Bronchial epithelial cell (primary cell): Measurements from ENCODE around the gene SUCNR1. TPM values are rescaled to one million over a fixed set of nuclear protein-coding genes. Genes with fewer than 3 reads are reported as not detected.

Experiments
- DNase-seq: peaks from one replicate; pipeline ENCODE4 v3.0.0-alpha.2; 2010; ENCODE audit warnings: low read depth
- FAIRE-seq: peaks from 2 replicates; lab custom pipeline; 2011; peaks lifted over from hg19 to GRCh38; lab: Jason Lieb, UNC
- H3K27me3 ChIP-seq: 2 replicates; pipeline ENCODE4 v1.5.1; 2011; ENCODE audit warnings: low read length; ENCODE audit not compliant: control insufficient read depth, insufficient read depth
- H3K36me3 ChIP-seq: 2 replicates; pipeline ENCODE4 v1.5.1; 2011; ENCODE audit warnings: low read length; ENCODE audit not compliant: control insufficient read depth, insufficient read depth
- H3K4me3 ChIP-seq: 2 replicates; pipeline ENCODE4 v1.5.1; 2011; ENCODE audit warnings: mild to moderate bottlenecking, low read depth, low read length, control low read depth
- total RNA-seq: library from RNA; depleted of rRNA; stranded (reverse); fragments of >200 nt; gene quantifications from 2 replicates; pipeline ENCODE4 v1.2.1, GENCODE V29; 2014
- TF ChIP-seq, protein P1 (sequence below): IDR thresholded peaks from 2 replicates; pipeline ENCODE4 v1.5.1; 2011; ENCODE audit warnings: mild to moderate bottlenecking, moderate library complexity, low read length, control low read depth, inconsistent platforms; ENCODE audit not compliant: insufficient read depth, severe bottlenecking

The SUCNR1 gene
- total RNA-seq, 1 donor from 2014 or later: not detected

DNA sequence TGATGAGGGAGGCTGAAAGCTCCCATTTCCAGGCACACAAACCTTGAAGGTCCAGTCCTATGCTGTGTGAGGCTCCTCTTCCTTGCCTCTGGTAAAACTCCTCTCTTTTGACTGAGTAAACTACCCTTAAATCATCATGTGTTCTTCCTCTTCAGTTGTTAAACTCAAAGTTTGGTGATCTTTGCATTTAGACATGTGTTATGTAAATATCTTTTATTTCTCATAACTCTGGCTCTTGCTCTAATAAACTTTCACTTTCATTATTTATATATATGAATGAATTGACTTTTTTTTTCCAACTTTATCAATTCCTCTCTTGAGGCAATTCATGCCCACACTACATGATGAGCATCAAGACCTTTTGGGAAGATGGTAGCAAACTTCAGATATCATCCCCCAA is 26.6 kb downstream of the SUCNR1 start:
- no peak for DNase-seq
- TF ChIP-seq, protein P1, sequence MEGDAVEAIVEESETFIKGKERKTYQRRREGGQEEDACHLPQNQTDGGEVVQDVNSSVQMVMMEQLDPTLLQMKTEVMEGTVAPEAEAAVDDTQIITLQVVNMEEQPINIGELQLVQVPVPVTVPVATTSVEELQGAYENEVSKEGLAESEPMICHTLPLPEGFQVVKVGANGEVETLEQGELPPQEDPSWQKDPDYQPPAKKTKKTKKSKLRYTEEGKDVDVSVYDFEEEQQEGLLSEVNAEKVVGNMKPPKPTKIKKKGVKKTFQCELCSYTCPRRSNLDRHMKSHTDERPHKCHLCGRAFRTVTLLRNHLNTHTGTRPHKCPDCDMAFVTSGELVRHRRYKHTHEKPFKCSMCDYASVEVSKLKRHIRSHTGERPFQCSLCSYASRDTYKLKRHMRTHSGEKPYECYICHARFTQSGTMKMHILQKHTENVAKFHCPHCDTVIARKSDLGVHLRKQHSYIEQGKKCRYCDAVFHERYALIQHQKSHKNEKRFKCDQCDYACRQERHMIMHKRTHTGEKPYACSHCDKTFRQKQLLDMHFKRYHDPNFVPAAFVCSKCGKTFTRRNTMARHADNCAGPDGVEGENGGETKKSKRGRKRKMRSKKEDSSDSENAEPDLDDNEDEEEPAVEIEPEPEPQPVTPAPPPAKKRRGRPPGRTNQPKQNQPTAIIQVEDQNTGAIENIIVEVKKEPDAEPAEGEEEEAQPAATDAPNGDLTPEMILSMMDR: no peak
- no peaks in the 10 kb centered on the region for H3K27me3 ChIP-seq
- no peaks in the 10 kb centered on the region for H3K36me3 ChIP-seq
- no peak overlapping the region for H3K4me3 ChIP-seq
- no peak for FAIRE-seq

GRCh38 chr3:151900460-151900859 is 27.0 kb downstream of the SUCNR1 start:
- Histone ChIP-seq H3K36me3 (no peaks in the 10 kb centered on the region), H3K27me3 (no peaks in the 10 kb centered on the region), H3K4me3 (no peak overlapping the region)
- DNase-seq: no peak
- TF ChIP-seq, protein P1: no peak
- no peak for FAIRE-seq

DNA sequence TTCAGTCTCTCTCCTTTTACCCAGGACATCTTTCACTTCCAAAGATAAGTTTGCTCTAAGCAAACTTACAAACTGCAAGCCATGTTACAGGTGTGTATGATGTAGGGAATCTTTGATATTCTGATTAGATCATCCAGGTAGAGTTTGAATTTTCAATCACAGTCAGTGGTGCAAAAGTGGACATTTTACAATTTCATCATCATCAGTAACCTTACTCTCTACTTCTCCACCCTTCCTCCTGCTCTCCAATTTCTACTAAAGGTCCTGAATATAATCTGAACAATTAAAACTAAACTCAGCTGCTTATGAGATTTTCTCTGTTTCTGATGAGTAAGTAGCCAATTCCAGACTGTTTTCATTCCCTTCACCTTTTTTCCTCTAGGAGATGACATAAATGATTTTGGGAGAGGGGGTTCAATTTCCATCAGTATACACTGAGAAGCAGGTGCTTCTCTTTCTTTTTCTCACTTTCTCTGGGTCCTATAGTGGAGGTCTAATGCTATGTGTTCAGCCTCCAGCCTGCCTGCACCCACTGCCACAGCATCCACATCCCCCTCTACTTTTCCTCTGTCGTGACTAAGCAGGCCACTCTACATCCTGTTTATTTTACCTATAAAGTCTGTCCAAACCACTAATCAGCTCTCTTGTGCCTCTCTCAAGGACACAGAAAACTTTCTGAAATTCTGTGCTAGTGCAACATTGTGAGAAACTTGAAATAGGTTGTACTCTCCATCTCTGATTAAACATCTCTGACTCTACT is 27.6 kb downstream of the SUCNR1 start:
- FAIRE-seq (no peak), DNase-seq (peak; percentile 27)
- no peak overlapping the region for H3K4me3 ChIP-seq
- TF ChIP-seq, protein P1: no peak
- H3K27me3 ChIP-seq: no peaks in the 10 kb centered on the region
- no peaks in the 10 kb centered on the region for H3K36me3 ChIP-seq

GRCh38 chr3:151901644-151902285 is 28.3 kb downstream of the SUCNR1 start:
- no peaks in the 10 kb centered on the region for H3K27me3 ChIP-seq
- H3K36me3 ChIP-seq: no peaks in the 10 kb centered on the region
- DNase-seq: no peak
- H3K4me3 ChIP-seq: no peak overlapping the region
- TF ChIP-seq, protein P1: no peak
- no peak for FAIRE-seq

DNA sequence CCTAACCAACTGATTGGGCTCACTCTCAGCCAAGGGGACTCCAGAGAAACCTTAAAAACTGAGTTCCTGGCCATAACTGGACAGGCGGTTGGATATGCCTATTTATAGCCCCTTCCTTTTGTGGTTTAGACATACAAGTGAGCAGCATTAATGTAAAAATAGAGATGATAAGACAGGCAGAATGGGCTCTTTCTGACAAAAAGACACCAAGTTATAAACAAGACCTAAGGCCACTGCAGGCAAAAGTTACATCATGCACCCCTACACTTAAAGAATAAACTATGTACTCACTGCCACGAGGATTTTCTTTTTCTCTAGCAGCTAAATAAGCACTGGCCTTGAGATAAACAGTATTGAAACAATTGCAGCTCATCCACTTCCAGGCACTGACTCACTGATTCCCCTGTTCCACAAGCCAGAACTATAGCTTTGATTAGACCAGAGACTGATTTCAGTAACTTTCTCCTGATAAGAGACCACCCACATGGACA is 30.1 kb downstream of the SUCNR1 start:
- no peak for FAIRE-seq
- TF ChIP-seq, protein P1: no peak

More for the DNA sequence above, 30.1 kb downstream of the SUCNR1 start:
- DNase-seq: peak; percentile 21
- Histone ChIP-seq H3K36me3 (no peaks in the 10 kb centered on the region), H3K27me3 (no peaks in the 10 kb centered on the region), H3K4me3 (no peak overlapping the region)
